Measurements from ENCODE around the gene TSHR.
"Not testable (repeated sequence)": the region's sequence is repeated elsewhere in the genome, so short reads cannot be mapped to it uniquely, and the experiment has no call there.

Gene TSHR

DNA sequence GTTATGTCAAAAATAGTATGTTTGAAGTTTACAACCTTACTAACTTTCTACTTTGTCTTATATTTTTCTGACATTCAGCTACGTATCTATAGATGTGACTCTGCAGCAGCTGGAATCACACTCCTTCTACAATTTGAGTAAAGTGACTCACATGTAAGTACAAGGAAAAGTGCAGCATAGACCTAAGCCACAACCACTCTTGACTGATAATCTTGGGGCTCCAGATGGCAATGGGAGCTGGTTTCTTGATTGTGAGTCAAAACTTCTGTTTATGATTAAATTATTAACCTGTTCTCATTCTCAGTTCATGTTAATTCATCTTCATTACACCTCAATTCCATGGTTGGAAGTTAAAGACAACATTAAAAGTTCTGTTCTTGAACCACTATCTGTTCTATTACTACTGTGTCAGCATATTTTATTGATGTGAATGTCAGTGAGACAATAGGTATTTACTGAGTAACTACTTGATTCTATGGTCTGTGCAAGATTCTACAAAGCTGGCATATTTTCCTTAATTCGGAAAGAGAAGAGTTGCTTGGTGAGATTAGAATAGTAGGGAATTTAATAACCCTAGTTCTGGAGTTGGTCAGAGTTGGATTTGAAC lies 112.9 kb downstream of the TSHR start:
- DNase-seq (ENCODE audit: low read depth in 2 of 2): no peak

DNA sequence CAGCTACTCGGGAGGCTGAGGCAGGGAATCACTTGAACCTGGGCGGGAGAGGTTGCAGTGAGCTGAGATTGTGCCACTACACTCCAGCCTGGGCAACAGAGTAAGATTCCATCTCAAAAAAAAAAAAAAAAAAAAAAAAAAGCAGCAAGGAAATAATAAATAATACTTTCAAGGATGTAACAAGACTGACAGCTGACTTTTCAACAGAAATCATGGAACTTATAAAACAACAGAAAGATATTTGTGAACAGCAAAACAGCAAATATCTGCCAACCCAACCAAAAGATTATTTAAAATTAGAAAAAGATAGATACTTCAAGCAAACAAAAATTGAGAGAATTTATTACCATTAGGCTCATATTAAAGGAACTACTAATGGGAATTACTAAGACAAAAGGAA lies 115.1 kb downstream of the TSHR start:
- DNase-seq (ENCODE audit: low read depth in 2 of 2): no peak

DNA sequence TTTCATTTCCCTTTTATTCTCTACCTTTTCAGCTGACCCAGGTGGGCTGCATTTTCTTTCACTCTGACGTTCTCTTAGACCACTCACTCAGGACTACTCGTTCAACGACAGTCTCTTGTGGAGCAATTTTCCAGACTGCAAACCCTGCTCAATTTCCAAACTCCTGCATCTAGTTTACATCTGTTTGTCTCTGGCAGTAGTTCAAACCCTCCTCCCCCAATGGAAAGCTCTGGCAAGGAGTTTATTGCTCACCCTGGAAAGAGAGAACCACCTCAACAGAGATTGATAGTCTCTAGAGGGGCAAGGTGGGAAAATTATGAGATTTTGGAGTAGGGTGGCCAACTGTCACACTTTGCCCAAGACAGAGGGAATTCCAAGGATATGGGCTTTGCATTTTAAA lies 130.2 kb downstream of the TSHR start:
- no peak for DNase-seq (ENCODE audit: low read depth in 2 of 2)

GRCh38 chr14:81087230-81087629 lies 131.8 kb downstream of the TSHR start:
- DNase-seq (ENCODE audit: low read depth in 2 of 2): no peak

DNA sequence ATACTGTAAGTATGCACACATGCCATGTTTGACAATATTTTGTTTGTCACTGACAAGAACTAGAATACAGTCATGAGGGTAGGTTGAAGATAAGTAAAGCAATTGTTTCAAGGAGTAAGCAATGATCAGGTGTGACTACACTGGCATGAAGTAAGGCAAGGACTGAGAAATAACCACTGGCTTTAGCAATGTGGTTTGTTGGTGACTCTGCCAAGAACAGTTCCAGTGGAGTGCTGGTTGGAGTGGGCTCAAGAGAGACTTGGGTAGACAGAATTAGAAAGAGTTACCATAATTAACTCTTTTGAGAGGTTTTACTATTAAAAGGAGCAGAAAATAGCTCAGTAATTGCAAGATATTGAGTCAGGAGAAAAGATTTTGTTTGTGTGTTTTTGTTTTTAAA lies 135.7 kb downstream of the TSHR start:
- DNase-seq (ENCODE audit: low read depth in 2 of 2): no peak

- DNase-seq (ENCODE audit: low read depth in 2 of 2): no peak
Measured at GRCh38 chr14:81091660-81092059, 136.2 kb downstream of the TSHR start.

- no peak for DNase-seq (ENCODE audit: low read depth in 2 of 2)
Measured at GRCh38 chr14:81093651-81094050, 138.2 kb downstream of the TSHR start.

DNA sequence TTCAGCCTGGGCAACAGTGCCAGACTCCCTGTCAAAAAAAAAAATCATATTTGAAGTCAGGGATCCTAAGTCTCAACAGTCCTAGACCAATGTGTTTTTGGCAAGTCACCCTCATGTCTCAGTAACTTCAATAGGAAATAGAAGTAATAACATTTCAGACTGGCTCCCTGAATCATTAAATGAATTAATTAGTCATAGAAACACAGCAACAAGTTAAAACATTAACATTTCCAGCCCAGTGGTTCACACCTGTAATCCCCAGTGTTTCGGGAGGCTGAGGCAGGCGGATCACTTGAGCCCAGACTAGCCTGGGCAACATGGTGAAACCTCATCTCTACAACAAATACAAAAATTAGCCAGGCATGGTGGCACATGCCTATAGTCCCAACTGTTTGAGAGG lies 140.1 kb downstream of the TSHR start:
- no peak for DNase-seq (ENCODE audit: low read depth in 2 of 2)

DNA sequence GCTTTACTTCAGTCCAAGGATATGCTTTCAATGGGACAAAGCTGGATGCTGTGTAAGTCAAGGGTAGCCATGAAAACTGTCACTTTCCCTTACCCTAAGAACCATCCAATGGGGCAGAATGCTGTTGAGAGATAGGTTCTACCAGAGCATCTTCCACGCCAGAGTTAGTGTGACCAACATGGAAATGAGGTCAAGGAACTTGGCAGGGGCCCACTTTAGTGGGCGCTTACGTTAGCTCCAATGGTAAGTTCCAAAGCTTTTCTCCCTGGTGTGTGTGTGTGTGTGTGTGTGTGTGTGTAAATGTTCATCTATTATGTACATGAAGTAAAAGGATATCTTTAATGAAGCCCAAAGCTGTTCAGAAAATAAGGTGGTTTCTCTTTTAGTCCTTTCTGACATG lies 141.2 kb downstream of the TSHR start:
- DNase-seq (ENCODE audit: low read depth in 2 of 2): no peak

DNA sequence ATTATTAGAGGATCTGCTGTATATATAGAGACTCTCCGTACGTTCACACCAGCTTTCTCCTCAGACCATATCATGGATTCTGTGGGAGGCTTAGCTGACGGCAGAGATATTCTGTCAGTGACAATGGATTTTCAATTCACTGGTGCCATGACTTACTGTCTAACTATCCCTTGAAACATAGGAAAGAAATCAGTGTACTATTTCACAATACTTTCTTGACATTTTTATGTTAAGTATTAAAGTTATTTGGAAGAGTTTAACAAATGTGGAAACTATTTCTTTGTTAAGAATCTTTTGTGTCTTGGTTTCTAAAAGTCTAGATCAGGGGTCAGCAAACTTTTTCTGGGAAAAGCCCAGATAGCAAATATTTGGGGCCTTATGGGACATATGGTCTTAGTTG lies 146.8 kb downstream of the TSHR start:
- DNase-seq (ENCODE audit: low read depth in 2 of 2): no peak

GRCh38 chr14:81103443-81103842 lies 148.0 kb downstream of the TSHR start:
- DNase-seq (ENCODE audit: low read depth in 2 of 2): no peak

DNA sequence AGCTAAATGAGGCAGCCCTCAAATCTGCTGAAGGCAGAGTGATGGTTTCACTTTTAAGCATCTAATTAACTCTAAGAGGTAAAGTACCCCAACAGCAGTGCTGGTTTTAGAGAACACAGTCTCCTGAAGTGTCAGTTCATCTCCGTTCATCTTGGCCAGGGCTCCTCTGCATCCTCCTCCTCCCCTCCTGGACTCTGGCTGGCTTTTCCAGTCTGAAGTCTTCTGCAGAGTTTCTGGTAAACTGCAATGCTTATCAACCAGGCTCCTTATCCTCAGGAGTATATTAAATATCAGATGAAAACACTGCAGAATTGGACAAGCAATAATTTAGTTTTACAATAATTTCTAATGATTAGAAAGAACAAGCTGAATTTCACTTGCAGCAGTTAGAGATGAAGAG lies 150.0 kb downstream of the TSHR start:
- no peak for DNase-seq (ENCODE audit: low read depth in 2 of 2)

GRCh38 chr14:81105961-81106360 lies 150.5 kb downstream of the TSHR start:
- DNase-seq (ENCODE audit: low read depth in 2 of 2): no peak

- no peak for DNase-seq (ENCODE audit: low read depth in 2 of 2)
Measured at GRCh38 chr14:81110186-81110585, 154.8 kb downstream of the TSHR start.

DNA sequence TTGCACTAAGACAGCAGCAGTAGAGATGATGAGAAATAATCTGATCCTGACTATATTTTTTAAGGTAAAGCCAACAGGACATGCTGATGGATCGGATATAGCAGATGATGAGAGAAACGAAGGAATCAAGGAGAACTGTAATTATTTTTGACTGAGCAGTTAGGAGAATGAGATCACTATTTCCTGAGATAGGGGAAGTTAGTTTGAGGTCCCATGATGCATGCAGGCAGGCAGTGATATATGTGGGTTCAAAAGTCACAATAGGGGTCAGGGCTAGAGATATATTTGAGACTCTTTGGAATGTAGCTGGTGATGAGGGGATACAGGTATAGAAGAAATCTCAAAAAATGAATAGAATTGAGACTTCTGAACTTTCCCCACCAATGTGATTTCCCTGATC lies 157.8 kb downstream of the TSHR start:
- DNase-seq (ENCODE audit: low read depth in 2 of 2): no peak

DNA sequence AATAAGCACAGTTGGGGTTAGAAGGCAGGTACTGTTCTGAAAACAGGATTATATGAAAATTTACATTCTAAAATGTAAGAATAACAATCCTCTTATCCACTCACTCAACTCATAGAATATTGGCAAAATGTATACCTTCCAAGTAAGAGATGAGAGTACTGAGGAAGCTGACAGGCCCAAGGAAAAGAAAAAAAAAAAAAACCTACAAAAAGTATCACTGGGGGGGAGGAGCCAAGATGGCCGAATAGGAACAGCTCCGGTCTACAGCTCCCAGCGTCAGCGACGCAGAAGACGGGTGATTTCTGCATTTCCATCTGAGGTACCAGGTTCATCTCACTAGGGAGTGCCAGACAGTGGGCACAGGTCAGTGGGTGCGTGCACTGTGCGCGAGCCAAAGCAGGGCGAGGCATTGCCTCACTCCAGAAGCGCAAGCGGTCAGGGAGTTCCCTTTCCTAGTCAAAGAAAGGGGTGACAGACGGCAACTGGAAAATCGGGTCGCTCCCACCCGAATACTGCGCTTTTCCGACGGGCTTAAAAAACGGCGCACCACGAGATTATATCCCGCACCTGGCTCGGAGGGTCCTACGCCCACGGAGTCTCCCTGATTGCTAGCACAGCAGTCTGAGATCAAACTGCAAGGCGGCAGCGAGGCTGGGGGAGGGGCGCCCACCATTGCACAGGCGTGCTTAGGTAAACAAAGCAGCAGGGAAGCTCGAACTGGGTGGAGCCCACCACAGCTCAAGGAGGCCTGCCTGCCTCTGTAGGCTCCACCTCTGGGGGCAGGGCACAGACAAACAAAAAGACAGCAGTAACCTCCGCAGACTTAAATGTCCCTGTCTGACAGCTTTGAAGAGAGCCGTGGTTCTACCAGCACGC lies 158.8 kb downstream of the TSHR start:
- DNase-seq (ENCODE audit: low read depth in 2 of 2): not testable (repeated sequence)

- DNase-seq (ENCODE audit: low read depth in 2 of 2): no peak
Measured at GRCh38 chr14:81120501-81120900, 165.1 kb downstream of the TSHR start.

GRCh38 chr14:81122326-81122725 lies 166.9 kb downstream of the TSHR start:
- no peak for DNase-seq (ENCODE audit: low read depth in 2 of 2)

DNA sequence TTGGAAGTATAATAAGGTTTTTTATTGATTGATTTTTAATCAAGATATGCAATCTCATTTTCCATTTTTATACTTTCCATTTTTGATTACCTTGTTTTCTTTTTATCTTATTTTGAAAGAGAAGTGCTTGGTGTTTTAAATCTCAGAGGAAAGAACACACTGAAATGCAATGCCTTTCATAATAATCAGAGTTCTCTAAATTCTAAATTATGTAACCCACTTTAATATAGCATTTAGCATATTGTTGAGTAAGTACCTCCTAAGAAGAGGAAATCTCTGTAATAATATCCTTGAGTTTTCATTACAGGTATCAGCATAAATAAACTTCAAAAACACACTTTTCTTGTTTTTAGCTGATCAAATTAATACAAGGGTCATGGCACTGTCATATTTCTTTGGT lies 168.4 kb downstream of the TSHR start:
- DNase-seq (ENCODE audit: low read depth in 2 of 2): no peak

DNA sequence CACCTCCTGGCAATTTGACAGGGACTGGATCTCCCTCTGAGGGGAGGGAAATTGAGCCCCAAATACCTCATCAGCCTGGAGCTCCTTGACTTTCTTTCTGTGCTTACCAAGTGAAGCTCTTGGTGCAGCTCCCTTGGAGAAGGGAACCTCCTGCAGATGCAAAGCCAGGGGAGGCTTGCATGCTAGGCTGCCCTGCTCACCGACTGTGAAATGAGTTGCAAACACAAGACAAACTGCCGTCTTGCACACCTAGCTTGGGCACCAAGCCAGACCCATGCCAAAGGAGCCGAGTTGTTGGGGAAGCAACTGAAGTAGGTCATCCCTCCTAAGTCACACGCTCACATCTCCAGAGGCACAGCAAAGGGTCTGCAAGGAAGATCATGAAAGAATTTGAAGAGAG lies 170.1 kb downstream of the TSHR start:
- DNase-seq (ENCODE audit: low read depth in 2 of 2): no peak

DNA sequence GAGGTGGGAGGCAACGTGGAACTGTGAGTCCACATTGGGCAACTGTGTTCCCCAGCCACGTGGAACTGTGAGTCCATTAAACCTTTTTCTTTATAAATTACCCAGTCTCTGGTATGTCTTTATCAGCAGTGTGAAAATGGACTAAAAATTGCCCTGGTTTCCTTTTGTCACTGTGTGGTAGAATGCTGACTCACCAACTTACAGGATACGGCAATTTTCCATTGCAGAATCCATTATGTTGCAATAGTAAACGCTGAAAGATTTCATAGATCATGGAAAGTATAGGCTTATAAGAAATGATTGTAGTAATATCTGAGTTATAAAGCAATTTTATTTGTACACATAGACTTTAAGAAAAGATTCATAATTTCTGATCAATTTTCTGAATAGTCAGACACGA lies 172.4 kb downstream of the TSHR start:
- DNase-seq (ENCODE audit: low read depth in 2 of 2): no peak

GRCh38 chr14:81129242-81129641 lies 173.8 kb downstream of the TSHR start:
- DNase-seq (ENCODE audit: low read depth in 2 of 2): no peak

DNA sequence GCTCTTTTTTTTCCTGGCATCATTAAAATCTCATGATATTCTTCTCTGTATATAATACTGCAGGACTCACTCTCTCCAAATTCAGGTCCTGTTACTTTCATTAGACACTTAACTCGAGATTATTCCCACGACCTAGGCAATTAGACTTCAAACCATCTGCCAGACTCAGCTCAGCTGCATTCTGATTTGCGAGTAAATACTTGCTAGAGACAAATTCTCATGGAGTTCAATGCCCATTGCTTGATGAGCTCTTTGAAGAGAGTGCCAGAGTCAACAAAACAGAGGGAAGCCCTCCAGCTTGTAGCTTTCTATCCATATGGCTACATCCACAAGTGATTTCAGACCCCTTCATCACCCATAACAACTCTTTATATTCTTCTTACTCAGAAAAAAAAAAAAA lies 177.0 kb downstream of the TSHR start:
- no peak for DNase-seq (ENCODE audit: low read depth in 2 of 2)

GRCh38 chr14:81133400-81133799 lies 178.0 kb downstream of the TSHR start:
- no peak for DNase-seq (ENCODE audit: low read depth in 2 of 2)
